T47D (cell line): ENCODE measurements around the gene DBX1.

Source experiments
- DNase-seq, 2 experiments: peaks; one replicate each; pipeline versions ENCODE4 v3.0.0 to v3.0.0-alpha.2; 2011 to 2012; ENCODE audit warnings: low read depth in 1 of 2, low spot score in 1 of 2
- JUND ChIP-seq: IDR thresholded peaks from 2 replicates; pipeline ENCODE4 v1.6.1; 2012; ENCODE audit warnings: low read depth
- in situ Hi-C: cut with HindIII; loops from 2 replicates; pipeline ENCODE4 v1.10.0; 2016; ENCODE audit warnings: low sequenced_read_pairs, low pct_unique_long_range_greater_than_20kb

DBX1 gene

GRCh38 chr11:20109731-20110445 lies 50.4 kb downstream of the DBX1 start:
- DNase-seq, result no peak
- no peak for TF ChIP-seq JUND
- in situ Hi-C loops, result no loop called here
